Mucosa of descending colon (tissue), 3 donors: ENCODE data around the gene ISCA2. TPM values are rescaled to one million over a fixed set of nuclear protein-coding genes. Genes with fewer than 3 reads are reported as not detected.
"Not testable (repeated sequence)": the region's sequence is repeated elsewhere in the genome, so short reads cannot be mapped to it uniquely, and the experiment has no call there.

Experiments used
- ATAC-seq: fragments of 200-7000 bp; cut with Tn5 transposase; one replicate; pipeline ENCODE4 v1.9.1; 2020; ENCODE audit warnings: mild to moderate bottlenecking, moderate library complexity
- DNase-seq, 3 donors: peaks; one replicate each; pipeline ENCODE4 v3.0.0-alpha.2; 2020
- H3K36me3 ChIP-seq: fragments of 200-600 bp; one replicate; pipeline ENCODE4 v1.8.0; 2021; ENCODE audit warnings: low read depth, mild to moderate bottlenecking
- H3K4me1 ChIP-seq: fragments of 200-600 bp; one replicate; pipeline ENCODE4 v1.8.0; 2021; ENCODE audit warnings: low read depth, mild to moderate bottlenecking
- H3K4me3 ChIP-seq: fragments of 200-600 bp; one replicate; pipeline ENCODE4 v1.8.0; 2021; ENCODE audit warnings: mild to moderate bottlenecking
- H3K9me3 ChIP-seq: fragments of 200-600 bp; one replicate; pipeline ENCODE4 v1.8.0; 2021; ENCODE audit warnings: mild to moderate bottlenecking
- CTCF ChIP-seq: fragments of 200-600 bp; IDR thresholded peaks from one replicate; pipeline ENCODE4 v1.8.0; 2022; ENCODE audit warnings: antibody characterized with exemption, mild to moderate bottlenecking
- intact Hi-C, 2 donors: fragments of 100-400 bp; cut with DNase I in 1 of 2; cut with micrococcal nuclease in 1 of 2; formaldehyde crosslinking; loops; one replicate each; pipeline versions ENCODE4 v1.11.0 to v1.11.1; 2022; cut with DNase I, micrococcal nuclease
- long read RNA-seq, 2 donors: library from polyadenylated mRNA; unstranded; transcript quantifications; one replicate each; pipeline ENCODE4 v2.0.0, GENCODE V29; 2019 to 2021
- total RNA-seq, 3 donors: library from RNA; stranded (reverse); fragmentation: NEBNext Ultra II Directional in 2 of 3; extraction: Animal tissue kit (Norgen Biotek cat#: 25700) in 2 of 3; gene quantifications; one replicate each; pipeline versions ENCODE4 v1.2.1 to v1.2.4, GENCODE V29; 2021 to 2023
- donor health status: DM: no; HTN: no; CAD: no; lungs with moderate emphysema.
- donor health status: DM: no; HTN: no; CAD: no.
- donor health status: DM: no; HTN: yes; CAD: no.

ISCA2 gene
- 10 to 100 TPM; 22.4 to 36.1 (median 30.0) TPM for total RNA-seq
- long read RNA-seq, donor 1, transcript ISCA2-204 (4 exons, 2,626 nt): major isoform, 24 of 26 reads
- long read RNA-seq, donor 1, partial matches to known transcripts: 1 of 26 reads
- long read RNA-seq, donor 1, other reads (novel, unspliced or antisense): 1 of 26 reads
- long read RNA-seq, donor 2, transcript ISCA2-204 (4 exons, 2,626 nt): major isoform, 46 of 48 reads
- long read RNA-seq, donor 2, partial matches to known transcripts: 1 of 48 reads
- long read RNA-seq, donor 2, other reads (novel, unspliced or antisense): 0 of 48 reads

- Histone ChIP-seq H3K4me1 (peaks cover 18% of the 10 kb centered on the region), H3K4me3 (peak within 1 kb of the TSS; percentile 45), H3K36me3 (no peaks in the 10 kb centered on the region), H3K9me3 (no peaks in the 10 kb centered on the region)
- no peak for TF ChIP-seq CTCF
- DNase-seq (peak; percentile 100), ATAC-seq (peak; percentile 94)
- intact Hi-C loops: no loop called here
These were observed at the start of gene ISCA2 for GRCh38 chr14:74493343-74494261. ISCA2 (plus strand) TSS chr14:74493765; CDS start chr14:74493775, 10 bp downstream.

GRCh38 chr14:74444866-74445265 is 48.7 kb upstream of the ISCA2 start:
- Histone ChIP-seq H3K36me3 (no peaks in the 10 kb centered on the region), H3K4me1 (no peaks in the 10 kb centered on the region), H3K9me3 (no peaks in the 10 kb centered on the region), H3K4me3 (no peak overlapping the region)
- intact Hi-C loops: no loop called here
- no peak for TF ChIP-seq CTCF
- ATAC-seq (no peak), DNase-seq (no peak)

- H3K4me3 ChIP-seq, H3K4me1 ChIP-seq, H3K9me3 ChIP-seq, DNase-seq, H3K36me3 ChIP-seq, intact Hi-C loops: not testable (repeated sequence)
- peak; percentile 52 for ATAC-seq
These were observed 39.2 kb upstream of the ISCA2 start for GRCh38 chr14:74454397-74454796.

- TF ChIP-seq CTCF: no peak
- no peaks in the 10 kb centered on the region for H3K9me3 ChIP-seq
- H3K4me3 ChIP-seq: no peak overlapping the region
- H3K36me3 ChIP-seq: no peaks in the 10 kb centered on the region
- no peaks in the 10 kb centered on the region for H3K4me1 ChIP-seq
- no peak for ATAC-seq
- intact Hi-C loops: no loop called here
- no peak for DNase-seq
These were observed 36.6 kb upstream of the ISCA2 start for GRCh38 chr14:74456684-74457564.

GRCh38 chr14:74457565-74457895 is 36.0 kb upstream of the ISCA2 start:
- intact Hi-C loops: no loop called here
- DNase-seq (no peak), ATAC-seq (no peak)
- Histone ChIP-seq H3K4me3 (no peak overlapping the region), H3K9me3 (no peaks in the 10 kb centered on the region), H3K36me3 (no peaks in the 10 kb centered on the region), H3K4me1 (no peaks in the 10 kb centered on the region)
- no peak for TF ChIP-seq CTCF
